Measurements from ENCODE around the gene POLR3A.

The POLR3A gene

DNA sequence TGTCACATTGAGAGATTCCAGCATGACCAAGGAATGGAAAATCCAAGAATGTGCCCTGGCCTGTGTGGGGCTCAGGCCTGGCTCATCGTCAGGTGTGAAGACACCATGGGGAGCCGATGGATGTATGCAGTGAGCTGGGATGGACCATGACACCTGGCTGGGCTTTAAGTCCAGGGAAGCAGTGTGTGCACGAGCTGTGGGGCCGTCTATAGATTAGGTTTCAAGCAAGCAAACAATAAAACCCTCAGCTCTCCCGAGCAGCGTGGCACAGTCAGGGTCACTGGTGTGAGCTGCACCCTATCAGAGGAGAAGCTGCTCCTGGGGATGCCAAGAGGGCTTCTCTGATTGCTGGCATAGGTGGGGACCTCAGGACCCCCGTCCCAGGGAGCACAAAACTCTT is 52.3 kb downstream of the POLR3A start:
- DNase-seq = no peak

- no peak for DNase-seq
Measured at GRCh38 chr10:77975086-77975666, 54.1 kb downstream of the POLR3A start.

DNA sequence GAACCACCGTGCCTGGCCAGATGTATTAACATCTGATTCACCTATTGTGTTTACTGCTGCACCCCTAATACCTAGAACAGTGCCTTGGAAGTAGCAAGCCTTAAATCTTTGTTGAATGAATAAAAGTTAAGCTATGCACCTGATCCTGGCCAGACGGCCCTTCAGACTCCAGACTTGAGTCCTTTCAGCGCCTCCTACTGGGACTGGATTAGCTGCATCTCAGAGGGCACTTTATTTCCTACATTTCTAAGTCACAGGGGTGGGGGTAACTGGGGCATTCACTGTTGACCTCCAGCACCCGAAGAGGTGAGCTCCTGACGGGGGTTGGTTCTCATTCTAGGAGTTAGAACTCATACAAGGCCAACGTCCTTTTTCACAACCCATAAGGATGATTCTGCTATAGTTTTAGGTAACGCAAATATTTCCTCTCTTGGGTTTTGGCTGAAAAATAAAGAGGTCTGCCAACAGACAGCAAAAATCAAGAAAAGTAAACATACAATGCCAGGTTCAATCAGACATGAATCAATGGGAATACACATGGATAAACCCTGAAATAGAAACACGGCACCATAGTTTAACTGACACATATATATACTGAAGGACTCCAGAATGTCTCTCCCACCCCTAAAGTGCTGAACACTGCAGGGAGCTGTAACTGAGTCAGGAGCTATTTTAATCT is 54.8 kb downstream of the POLR3A start:
- no peak for DNase-seq

GRCh38 chr10:77973276-77973675 is 56.0 kb downstream of the POLR3A start:
- no peak for DNase-seq

DNA sequence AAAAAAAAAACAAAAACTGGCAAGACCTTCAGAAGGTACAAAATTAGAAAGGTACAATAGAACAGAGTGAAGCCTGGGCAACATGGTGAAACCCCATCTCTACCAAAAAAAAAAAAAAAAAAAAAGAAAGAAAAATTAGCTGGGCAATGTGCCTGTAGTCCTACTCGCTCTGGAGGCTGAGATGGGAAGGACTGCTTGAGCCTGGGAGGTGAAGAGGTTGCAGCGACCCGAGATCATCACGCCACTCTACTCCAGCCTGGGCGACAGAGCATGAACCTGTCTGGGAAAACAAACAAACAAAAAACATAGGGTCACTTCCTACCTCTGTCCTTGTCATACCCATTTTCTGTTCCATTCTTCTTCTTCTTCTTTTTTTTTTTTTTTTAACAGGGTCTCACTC is 57.2 kb downstream of the POLR3A start:
- no peak for DNase-seq

DNA sequence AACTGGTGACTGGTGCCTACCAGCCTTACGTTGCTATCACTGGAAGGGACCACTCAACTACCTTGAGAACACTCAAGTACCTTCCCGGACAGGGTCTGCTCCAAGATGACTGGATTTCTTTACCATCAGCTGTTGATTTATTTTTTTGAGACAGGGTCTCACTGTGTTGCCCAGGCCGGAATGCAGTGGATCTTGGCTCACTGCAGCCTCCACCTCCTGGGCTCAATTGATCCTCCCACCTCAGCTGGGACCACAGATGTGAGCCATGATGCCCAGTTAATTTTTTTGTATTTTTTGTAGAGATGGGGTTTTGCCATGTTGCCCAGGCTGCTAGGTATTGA is 57.5 kb downstream of the POLR3A start:
- no peak for DNase-seq

DNA sequence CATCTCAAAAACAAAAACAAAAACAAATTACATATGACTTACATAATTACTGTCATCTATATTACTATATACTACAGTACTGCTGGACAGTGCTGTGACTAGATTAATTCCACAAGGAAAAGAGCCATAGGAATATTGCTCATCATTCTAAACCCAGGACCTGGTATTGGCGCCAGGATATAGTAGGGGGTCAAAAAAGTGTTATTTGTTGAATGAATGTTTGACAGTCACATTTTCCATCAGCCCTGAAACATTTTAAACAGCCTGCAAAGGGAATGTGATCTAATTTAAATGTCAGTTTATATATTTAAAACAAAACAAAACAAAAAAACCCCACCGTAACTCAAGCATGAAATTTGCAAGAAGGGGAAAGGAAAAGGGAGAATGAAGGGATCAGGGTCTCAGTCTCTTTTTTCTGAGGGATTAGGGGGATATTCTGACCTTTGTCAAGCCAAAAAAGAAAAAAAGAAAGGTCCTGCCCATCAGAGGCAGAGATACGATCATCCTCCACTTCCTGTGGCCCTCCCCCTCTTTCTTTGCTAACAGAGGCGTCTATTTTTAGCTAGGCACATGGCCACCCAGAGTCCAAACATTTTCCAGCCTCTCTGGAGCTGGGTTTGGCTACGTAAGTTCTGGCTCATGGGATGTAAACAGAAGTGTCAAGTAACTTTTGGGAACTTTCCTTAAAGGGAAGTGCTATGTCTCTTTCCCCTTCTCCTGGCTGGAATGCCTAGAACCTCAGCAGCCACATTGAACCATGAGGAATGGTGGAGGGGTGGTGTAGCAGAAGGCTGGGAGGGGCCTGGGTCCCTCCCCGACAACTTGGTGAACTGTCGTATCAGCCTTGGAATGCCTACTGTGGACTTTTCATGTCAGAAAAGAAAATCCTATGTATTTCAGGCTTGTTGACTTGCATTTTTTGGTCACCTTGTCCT is 58.2 kb downstream of the POLR3A start:
- DNase-seq = no peak

DNA sequence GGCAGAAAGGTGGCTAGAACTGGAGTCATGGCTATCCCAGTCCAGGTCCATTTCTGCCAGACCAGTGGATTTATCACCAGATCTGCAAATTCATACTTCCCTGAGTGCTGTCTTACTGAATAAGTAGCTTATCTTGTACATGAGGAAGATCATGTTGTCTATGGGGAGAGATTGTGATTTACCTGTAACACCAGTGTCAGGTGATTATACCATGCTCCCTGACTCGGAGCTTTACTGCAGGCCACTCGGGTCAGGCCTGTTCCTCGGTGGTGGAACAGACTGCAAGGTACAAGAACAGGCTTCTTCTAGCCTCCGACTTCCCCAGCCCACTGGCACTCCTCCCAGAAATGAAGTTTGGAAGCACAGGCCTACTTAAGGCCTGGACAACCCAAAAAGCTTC is 60.2 kb downstream of the POLR3A start:
- DNase-seq = no peak

DNA sequence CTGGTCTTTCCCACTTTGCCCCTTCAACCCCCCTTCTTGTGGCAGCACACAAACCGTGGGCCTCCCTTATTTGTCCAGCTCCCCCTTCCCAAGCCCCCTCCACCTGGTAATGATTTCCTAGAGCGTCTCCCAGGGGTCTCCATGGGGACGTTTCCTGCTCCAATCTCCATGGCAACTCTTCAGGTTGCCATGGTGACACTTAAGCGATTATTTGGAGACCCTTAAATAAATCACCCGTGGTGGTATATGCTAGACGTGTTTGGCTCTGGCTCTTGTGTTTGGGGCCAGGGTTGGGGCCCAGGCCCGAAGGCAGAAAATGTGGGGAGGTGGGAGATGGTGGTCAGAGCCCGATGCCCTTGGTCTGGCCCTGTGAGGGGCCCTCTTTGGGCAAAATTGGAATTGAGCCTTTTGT is 61.7 kb downstream of the POLR3A start:
- DNase-seq = no peak

DNA sequence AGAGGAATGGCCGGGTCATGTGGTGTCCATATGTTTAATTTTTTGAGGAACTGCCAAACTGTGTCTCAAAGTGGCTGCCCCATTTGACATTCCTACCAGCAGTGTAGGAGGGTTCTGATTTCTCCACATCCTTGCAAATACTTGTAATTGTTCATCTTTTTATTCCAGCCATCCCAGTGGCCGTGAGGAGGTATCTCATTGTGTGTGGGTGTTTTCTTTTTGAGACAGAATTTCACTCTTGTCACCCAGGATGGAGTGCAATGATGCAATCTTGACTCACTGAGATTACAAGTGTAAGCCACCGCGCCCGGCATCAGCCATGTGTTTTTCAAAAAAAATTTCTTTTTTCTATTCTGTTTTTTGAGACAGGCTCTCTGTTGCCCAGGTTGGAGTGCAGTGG is 64.0 kb downstream of the POLR3A start:
- no peak for DNase-seq

GRCh38 chr10:77964811-77965210 is 64.5 kb downstream of the POLR3A start:
- no peak for DNase-seq

DNA sequence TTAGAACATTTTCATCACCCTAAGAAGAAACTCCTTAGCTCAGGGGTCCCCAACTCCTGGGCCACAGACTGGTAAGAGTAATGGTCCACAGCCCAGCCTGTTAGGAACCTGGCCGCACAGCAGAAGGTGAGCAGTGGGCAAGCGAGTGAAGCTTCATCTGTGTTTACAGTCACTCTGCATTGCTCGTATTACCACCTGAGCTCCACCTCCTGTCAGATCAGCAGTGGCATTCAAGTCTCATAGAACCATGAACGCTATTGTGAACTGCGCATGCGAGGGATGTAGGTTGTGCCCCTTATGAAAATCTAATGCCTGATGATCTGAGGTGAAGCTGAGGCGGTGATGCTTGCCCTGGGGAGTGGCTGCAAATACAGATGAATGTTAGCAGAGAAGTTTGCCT is 65.4 kb downstream of the POLR3A start:
- no peak for DNase-seq

DNA sequence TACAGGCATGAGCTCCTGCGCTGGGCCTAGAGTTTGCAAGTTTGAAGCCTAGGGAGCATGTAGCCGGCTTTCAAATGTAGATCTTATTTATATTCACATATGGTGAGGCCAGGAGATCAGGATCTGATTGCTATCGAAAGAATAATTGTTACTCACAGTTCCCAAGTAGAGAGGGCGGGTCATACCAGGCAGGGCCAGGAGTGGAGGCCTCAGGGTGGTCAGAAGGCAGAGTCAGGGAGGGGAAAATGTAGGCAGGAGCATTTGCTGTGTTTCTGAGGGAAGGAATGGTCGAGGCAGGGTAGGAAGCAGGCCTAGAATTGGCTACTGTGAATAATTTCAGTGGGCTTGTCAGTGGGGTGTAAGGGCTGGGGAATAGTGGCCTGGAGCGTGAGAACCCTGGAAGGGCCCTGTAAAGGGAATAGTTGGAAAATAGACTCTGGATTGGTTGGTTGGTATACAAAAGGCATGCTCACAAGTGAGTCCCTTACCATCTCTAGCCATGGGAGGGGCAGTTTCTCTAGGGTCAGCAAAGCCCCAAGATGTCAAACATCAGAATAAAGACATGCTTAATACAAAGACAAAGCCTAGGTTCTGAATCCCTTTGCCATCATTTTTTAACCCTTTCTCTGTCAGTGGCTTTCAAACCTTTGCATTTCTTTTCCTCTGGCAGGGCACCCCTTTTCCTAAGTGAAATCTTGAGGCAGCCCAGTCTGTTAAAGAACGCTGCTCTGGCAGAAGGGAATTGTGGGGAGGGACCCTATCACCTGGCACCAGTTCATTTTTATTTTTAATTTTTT is 66.8 kb downstream of the POLR3A start:
- DNase-seq = no peak

DNA sequence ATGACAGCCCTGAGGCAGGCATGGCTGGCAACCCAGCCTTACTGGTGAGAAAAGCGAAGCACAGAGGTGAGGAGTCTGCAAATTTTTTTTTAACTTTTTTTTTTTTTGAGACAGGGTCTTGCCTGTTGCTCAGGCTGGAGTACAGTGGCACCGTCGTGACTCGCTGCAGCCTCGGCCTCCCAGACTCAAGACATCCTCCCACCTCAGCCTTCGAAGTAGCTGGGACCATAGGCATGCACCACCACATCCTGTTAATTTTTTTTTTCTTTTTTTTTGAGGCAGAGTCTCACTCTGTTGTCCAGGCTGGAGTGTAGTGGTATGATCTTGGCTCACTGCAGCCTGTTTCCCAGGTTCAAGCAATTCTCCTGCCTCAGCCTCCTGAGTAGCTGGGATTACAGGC is 67.6 kb downstream of the POLR3A start:
- no peak for DNase-seq

DNA sequence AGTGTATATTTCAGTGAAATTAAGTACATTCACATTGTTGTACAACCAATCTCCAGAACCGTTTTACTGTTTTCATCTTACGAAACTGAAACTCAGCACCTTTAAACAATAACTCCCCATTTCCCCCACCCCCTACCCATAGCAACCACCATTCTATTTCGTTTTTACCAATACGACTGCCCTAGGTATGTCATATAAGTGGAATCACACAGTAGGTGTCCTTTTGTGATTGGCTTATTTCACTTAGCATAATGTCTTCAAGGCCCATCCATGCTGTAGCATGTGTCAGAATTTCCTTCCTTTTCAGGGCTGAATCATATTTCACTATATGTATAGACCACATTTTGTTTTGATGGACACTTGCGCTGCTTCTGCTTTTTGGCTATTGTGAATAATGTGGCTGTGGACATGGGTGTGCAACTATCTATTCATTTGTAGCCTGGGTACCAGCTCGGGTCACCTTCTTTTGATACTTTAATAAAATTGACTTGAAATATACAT is 68.4 kb downstream of the POLR3A start:
- DNase-seq = no peak

DNA sequence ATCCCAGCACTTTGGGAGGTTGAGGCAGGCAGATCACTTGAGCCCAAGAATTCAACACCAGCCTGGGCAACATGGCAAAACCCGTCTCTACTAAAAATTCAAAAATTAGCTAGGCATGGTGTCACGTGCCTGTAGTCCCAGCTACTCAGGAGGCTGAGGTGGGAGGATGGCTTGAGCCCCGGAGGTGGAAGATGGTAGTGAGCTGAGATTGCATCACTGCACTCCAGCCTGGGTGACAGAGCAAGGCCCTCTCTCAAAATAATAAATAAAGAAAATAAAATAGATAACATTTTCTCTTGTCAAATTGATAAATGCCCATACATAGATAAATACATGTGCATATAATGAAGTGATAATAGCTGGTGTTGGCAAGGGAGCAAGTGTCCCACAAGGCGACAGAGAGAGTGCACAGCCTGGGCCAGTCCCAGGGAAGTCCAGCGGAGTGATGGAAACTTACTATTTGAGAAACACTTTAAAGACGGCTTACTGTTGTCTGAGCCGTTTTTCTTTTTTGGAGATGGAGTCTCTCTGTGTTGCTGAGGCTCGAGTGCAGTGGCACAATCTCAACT is 69.3 kb downstream of the POLR3A start:
- no peak for DNase-seq

- no peak for DNase-seq
Measured at GRCh38 chr10:77959384-77959783, 69.9 kb downstream of the POLR3A start.

DNA sequence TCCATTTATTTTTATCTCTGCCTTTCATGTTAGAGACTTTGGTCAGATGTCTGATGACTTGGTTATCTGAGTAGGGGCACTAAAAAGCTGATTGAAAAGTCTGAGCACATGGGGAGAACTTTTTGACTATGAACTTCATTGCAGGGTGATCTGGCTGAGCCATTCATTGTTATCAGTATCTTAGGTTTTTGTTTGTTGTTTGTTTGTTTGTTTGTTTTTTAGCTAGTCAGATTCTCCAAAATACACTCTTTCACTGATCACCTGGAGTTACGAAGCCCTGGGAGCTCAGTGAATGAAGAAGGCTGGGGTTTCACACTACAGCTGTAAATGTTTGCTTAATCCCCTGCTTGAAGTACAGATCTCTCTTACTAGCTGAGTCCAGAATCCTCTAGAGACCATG is 74.2 kb downstream of the POLR3A start:
- DNase-seq = no peak

- DNase-seq = no peak
Measured at GRCh38 chr10:77949167-77949566, 80.1 kb downstream of the POLR3A start.

- no peak for DNase-seq
Measured at GRCh38 chr10:77946084-77946483, 83.2 kb downstream of the POLR3A start.

DNA sequence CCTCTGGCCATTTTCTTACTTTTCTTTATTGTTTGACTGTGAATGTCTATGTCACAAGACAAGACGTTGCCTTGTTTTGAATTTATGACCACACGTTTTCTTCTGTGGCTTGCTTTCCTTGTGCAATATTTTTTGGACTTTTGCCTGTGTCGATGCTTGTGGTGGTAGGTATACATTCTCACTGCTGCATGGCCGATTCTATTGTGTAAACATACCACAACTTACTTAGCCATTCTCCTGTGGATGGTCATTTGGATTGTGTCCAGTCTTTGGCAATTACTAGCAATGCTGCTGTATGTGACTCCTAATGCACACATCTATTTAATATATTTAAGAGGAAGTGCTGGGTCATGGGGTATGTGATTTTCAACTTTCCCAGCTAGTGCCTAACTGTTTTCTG is 84.8 kb downstream of the POLR3A start:
- DNase-seq = no peak

DNA sequence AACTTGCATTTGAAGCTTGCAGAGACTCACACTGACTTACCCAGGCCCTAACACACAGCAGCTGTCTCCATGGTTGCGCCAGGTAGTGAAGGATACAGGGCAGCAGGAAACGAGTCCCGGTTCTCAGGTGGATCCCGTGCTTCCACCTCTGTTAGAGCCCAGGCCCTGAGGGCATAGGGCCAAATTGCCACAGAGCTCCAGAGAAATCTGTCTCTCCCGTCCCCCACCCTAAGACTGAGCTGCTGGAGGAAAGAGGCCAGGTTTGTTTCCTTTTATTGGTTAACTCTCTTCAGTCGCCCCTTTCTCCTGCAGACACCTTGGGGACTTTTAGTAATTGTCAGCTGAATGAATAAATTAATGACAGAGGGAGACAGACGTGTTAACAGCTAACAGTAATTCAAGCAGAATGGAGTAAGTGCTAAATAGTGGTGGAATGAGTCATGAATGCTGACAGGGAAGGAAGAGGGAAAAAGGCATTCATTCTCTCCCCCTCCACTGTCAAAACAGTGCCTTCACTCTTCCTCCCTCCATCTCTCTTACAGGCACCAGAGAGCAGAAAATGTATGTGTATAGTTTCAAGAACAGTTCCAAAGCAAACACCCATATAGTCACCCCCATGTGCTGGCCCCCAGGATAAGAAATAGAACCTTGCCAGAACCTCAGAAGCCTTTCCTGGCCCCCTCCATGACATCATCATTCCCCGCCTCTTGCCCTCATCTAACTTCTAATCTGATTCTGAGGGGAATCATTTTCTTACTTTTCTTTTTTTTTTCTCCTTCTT is 86.0 kb downstream of the POLR3A start:
- DNase-seq = no peak

Data from CD4-positive, alpha-beta T cell treated with Interleukin-15 for 1 hour (primary cell).